Esophagus squamous epithelium (tissue), 5 donors: ENCODE measurements around the gene CACNG4. TPM values are rescaled to one million over a fixed set of nuclear protein-coding genes. Genes with fewer than 3 reads are reported as not detected.

ENCODE experiments used
- DNase-seq: peaks from one replicate; lab custom pipeline; 2025; lab: John Stamatoyannopoulos, UW
- H3K27ac ChIP-seq, 4 donors: fragments of 200-600 bp; sonication (generic); one replicate each; pipeline ENCODE4 v1.5.1; 2016 to 2019; ENCODE audit warnings: mild to moderate bottlenecking in 1 of 4
- H3K27me3 ChIP-seq, 4 donors: fragments of 200-600 bp; sonication (generic); 1 replicate in 3 of 4; 2 replicates in 1 of 4; pipeline versions ENCODE4 v1.5.1 to v1.6.0; 2017 to 2021; ENCODE audit warnings: antibody characterized with exemption in 1 of 4
- H3K36me3 ChIP-seq, 3 donors: fragments of 200-600 bp; sonication (generic); one replicate each; pipeline ENCODE4 v1.5.1; 2016 to 2019
- H3K4me1 ChIP-seq, 3 donors: fragments of 200-600 bp; sonication (generic); one replicate each; pipeline ENCODE4 v1.5.1; 2017 to 2019
- H3K4me3 ChIP-seq, 4 donors: fragments of 200-600 bp; sonication (generic); 1 replicate in 3 of 4; 2 replicates in 1 of 4; pipeline ENCODE4 v1.5.1; 2016 to 2019; ENCODE audit warnings: mild to moderate bottlenecking in 2 of 4, moderate library complexity in 1 of 4
- H3K9me3 ChIP-seq, 3 donors: fragments of 200-600 bp; sonication (generic); one replicate each; pipeline ENCODE4 v1.5.1; 2016 to 2019
- CTCF ChIP-seq, 6 experiments: fragments of 450-650 bp in 4 of 6; fragments of 200-600 bp in 2 of 6; sonication (generic) in 2 of 6; IDR thresholded peaks; one replicate each; pipeline ENCODE4 v1.5.1; 2016 to 2019; ENCODE audit warnings: antibody characterized with exemption in 6 of 6, mild to moderate bottlenecking in 4 of 6, moderate library complexity in 4 of 6
- POLR2A ChIP-seq, 4 donors: fragments of 450-650 bp; IDR thresholded peaks; one replicate each; pipeline ENCODE4 v1.6.1; 2017; ENCODE audit warnings: antibody characterized with exemption in 4 of 4, mild to moderate bottlenecking in 4 of 4, moderate library complexity in 3 of 4
- WGBS, 2 donors: methylation state at CpG; one replicate each; pipeline ENCODE4 v1.1.5; 2018; 5-methylcytosine and 5-hydroxymethylcytosine counted together
- intact Hi-C: fragments of 100-400 bp; cut with DNase I; formaldehyde crosslinking; loops from one replicate; pipeline ENCODE4 v1.15.0; 2022
- total RNA-seq, 4 donors: library from RNA; depleted of rRNA; stranded (reverse); fragments of >200 nt; gene quantifications; one replicate each; pipeline ENCODE4 v1.1.0, GENCODE V29; 2016
- donor health status: DM: yes; HTN: yes; CAD: no.

Gene CACNG4
- total RNA-seq, 4 donors from 2014 or later, result 0.08 to 0.38 (median 0.31) TPM; not detected in 1

GRCh38 chr17:66966704-66967418 is 2.4 kb downstream of the CACNG4 start:
- intact Hi-C loops, result no loop called here
- Histone ChIP-seq H3K36me3 (no peaks in the 10 kb centered on the region), H3K4me1 (peaks cover 17 to 33% (median 17%) of the 10 kb centered on the region in 3 donors), H3K9me3 (no peaks in the 10 kb centered on the region), H3K27ac (no peak overlapping the region), H3K4me3 (no peak overlapping the region), H3K27me3 (peaks cover 9 to 99% (median 14%) of the 10 kb centered on the region in 4 donors)
- 27 to 52% methylated on average over 9 of the region's 9 CpGs for WGBS, 2 donors
- no peak for DNase-seq
- TF ChIP-seq CTCF (IDR thresholded peaks at IDR 0.05) (no peak), POLR2A (IDR thresholded peaks at IDR 0.05) (no peak)

DNA sequence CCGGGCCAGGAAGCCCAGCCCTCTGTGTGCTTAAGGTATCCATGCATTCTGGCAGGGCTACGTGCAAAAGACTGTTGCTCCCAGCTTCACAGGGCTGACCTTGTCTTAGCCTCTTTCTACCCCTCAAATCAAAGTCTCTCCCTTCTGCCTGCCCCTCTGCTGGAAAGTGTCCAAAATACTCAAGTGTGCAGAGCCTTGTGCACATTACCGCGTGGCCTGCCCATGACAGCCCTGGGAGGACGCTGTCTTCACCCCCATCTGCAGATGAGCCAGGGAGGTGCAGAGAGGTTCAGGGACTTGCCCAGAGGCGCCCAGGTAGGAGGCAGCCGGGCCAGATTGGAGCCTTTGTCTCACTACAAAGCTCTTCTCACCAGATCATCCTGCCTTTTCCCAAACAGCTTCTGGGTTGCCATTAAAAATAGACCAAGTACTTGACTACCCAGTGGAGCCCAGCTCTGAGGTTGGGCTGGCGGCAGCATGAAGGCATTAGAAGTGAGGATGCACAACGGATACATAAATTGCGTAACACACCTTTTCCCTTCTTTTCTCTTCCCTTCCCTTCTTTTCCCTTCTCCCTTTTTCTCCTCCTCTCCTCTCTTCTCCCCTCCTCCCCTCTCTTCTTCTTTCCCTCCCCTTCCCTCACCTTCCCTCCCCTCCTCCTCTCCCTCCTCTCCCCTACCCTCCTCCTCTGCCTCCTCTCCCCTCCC is 3.5 kb downstream of the CACNG4 start:
- no peak for DNase-seq
- no peaks in the 10 kb centered on the region for H3K9me3 ChIP-seq
- no peak for TF ChIP-seq CTCF (IDR thresholded peaks at IDR 0.05)
- TF ChIP-seq POLR2A (IDR thresholded peaks at IDR 0.05), result no peak
- intact Hi-C loops, result no loop called here
- H3K4me3 ChIP-seq, result no peak overlapping the region
- WGBS, 2 donors, result 41 to 61% methylated on average over 7 to 8 of the region's 10 CpGs
- H3K27me3 ChIP-seq, result peaks cover 9 to 99% (median 14%) of the 10 kb centered on the region in 4 donors
- peaks cover 17 to 33% (median 17%) of the 10 kb centered on the region in 3 donors for H3K4me1 ChIP-seq
- no peak overlapping the region for H3K27ac ChIP-seq
- H3K36me3 ChIP-seq, result no peaks in the 10 kb centered on the region

DNA sequence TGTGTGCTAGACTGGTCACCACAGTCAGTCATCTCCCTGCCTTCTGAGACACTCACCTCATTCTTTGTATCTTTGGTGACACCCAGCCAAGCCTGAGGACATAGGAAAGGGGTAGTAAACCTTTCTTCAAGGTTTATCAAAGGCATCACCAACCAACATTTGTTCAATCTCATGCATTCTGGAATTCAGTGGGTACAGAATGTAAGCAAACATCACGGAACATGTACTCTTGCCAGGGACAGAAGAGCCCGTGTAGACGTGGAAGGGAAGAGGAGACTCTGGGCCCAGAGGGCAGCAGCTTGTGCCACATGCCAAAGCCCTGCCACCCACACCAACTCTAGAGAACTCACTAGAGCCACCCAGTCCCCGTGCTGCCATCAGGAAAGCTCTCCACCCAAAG is 4.4 kb downstream of the CACNG4 start:
- Histone ChIP-seq H3K4me1 (peaks cover 17 to 30% (median 17%) of the 10 kb centered on the region in 3 donors), H3K4me3 (no peak overlapping the region), H3K9me3 (no peaks in the 10 kb centered on the region), H3K27me3 (peaks cover 9 to 99% (median 14%) of the 10 kb centered on the region in 4 donors), H3K36me3 (no peaks in the 10 kb centered on the region), H3K27ac (no peak overlapping the region)
- 50 to 90% methylated on average over 1 to 2 of the region's 4 CpGs for WGBS, 2 donors
- DNase-seq, result no peak
- TF ChIP-seq POLR2A (IDR thresholded peaks at IDR 0.05) (no peak), CTCF (IDR thresholded peaks at IDR 0.05) (no peak)
- intact Hi-C loops, result no loop called here

GRCh38 chr17:66970140-66970539 is 5.6 kb downstream of the CACNG4 start:
- Histone ChIP-seq H3K4me1 (peaks cover 10 to 20% (median 14%) of the 10 kb centered on the region in 3 donors), H3K27me3 (peaks cover 6 to 100% (median 13%) of the 10 kb centered on the region in 4 donors), H3K36me3 (no peaks in the 10 kb centered on the region), H3K4me3 (no peak overlapping the region), H3K27ac (no peak overlapping the region), H3K9me3 (no peaks in the 10 kb centered on the region)
- TF ChIP-seq CTCF (IDR thresholded peaks at IDR 0.05) (no peak), POLR2A (IDR thresholded peaks at IDR 0.05) (no peak)
- intact Hi-C loops, result no loop called here
- no peak for DNase-seq
- 79 to 85% methylated on average over 4 to 6 of the region's 6 CpGs for WGBS, 2 donors

DNA sequence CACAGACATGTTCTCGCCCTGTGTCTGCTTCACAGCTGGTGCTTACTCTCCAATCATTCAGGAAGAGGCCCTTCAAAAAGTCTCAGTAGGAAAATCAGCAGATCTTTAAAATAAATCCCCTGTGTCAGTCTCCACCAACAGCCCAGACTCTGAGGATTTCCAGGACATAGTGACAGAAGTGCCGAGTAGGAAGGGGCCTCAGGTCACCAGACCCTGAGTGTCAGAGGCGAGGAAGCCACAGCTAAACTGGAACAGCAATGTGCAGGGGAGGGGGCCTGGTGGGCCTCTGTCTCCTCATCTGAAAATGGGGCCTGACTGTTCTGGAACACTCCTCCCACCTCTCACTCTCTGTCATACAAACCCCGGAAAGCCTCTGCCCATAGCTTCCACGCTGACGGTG is 6.3 kb downstream of the CACNG4 start:
- Histone ChIP-seq H3K27ac (no peak overlapping the region), H3K27me3 (peaks cover 3 to 100% (median 8%) of the 10 kb centered on the region in 4 donors), H3K36me3 (no peaks in the 10 kb centered on the region), H3K4me3 (no peak overlapping the region), H3K4me1 (peaks cover 4 to 14% (median 7%) of the 10 kb centered on the region in 3 donors), H3K9me3 (no peaks in the 10 kb centered on the region)
- WGBS, 2 donors, result 90 to 98% methylated on average over 2 to 4 of the region's 6 CpGs
- DNase-seq, result no peak
- intact Hi-C loops, result no loop called here
- TF ChIP-seq CTCF (IDR thresholded peaks at IDR 0.05), result no peak
- TF ChIP-seq POLR2A (IDR thresholded peaks at IDR 0.05), result no peak
